MM.1S (cell line): Measurements from ENCODE around the gene RNF130.

Experiments used
- DNase-seq: peaks from one replicate; pipeline ENCODE4 v3.0.0-alpha.2; 2015
- H2AFZ ChIP-seq: fragments of 300-600 bp; sonication (generic); 2 replicates; pipeline ENCODE4 v1.6.0; 2016; ENCODE audit warnings: antibody characterized with exemption, low read length
- H3F3A ChIP-seq: fragments of 300-600 bp; sonication (generic); 2 replicates; pipeline ENCODE4 v1.6.1; 2016; ENCODE audit warnings: mild to moderate bottlenecking, antibody characterized with exemption, low read length, moderate library complexity, mixed read lengths; ENCODE audit not compliant: insufficient read depth
- H3K27ac ChIP-seq: fragments of 300-600 bp; sonication (generic); 2 replicates; pipeline ENCODE4 v1.5.1; 2016; ENCODE audit warnings: mild to moderate bottlenecking, low read length
- H3K27me3 ChIP-seq: fragments of 300-600 bp; sonication (generic); replicated peaks from 2 replicates; pipeline ENCODE4 v1.6.0; 2016; ENCODE audit warnings: low read length; ENCODE audit not compliant: insufficient read depth
- H3K36me3 ChIP-seq: fragments of 300-600 bp; sonication (generic); replicated peaks from 2 replicates; pipeline ENCODE4 v1.6.1; 2016; ENCODE audit warnings: mild to moderate bottlenecking, low read length, mixed read lengths; ENCODE audit not compliant: insufficient read depth
- H3K4me1 ChIP-seq: fragments of 300-600 bp; sonication (generic); 2 replicates; pipeline ENCODE4 v1.6.1; 2016; ENCODE audit warnings: low read length, mixed read lengths
- H3K4me2 ChIP-seq: fragments of 300-600 bp; sonication (generic); 2 replicates; pipeline ENCODE4 v1.6.0; 2016; ENCODE audit warnings: low read depth, low read length
- H3K4me3 ChIP-seq: fragments of 300-600 bp; sonication (generic); 2 replicates; pipeline ENCODE4 v1.5.1; 2016; ENCODE audit warnings: low read length, mixed read lengths
- H3K79me2 ChIP-seq: fragments of 300-600 bp; sonication (generic); 2 replicates; pipeline ENCODE4 v1.6.1; 2016; ENCODE audit warnings: mixed run types, low read length, mixed read lengths
- H3K9ac ChIP-seq: fragments of 300-600 bp; sonication (generic); 2 replicates; pipeline ENCODE4 v1.6.1; 2016; ENCODE audit warnings: low read length, mixed read lengths
- H3K9me2 ChIP-seq: fragments of 300-600 bp; sonication (generic); replicated peaks from 2 replicates; pipeline ENCODE4 v1.6.1; 2016; ENCODE audit warnings: mild to moderate bottlenecking, low read length, mixed read lengths; ENCODE audit not compliant: insufficient read depth
- H3K9me3 ChIP-seq: fragments of 300-600 bp; sonication (generic); replicated peaks from 2 replicates; pipeline ENCODE4 v1.6.1; 2016; ENCODE audit warnings: mild to moderate bottlenecking, low read length, mixed read lengths; ENCODE audit not compliant: insufficient read depth
- H4K20me1 ChIP-seq: fragments of 300-600 bp; sonication (generic); 2 replicates; pipeline ENCODE4 v1.6.1; 2016; ENCODE audit warnings: mild to moderate bottlenecking, low read length, moderate library complexity, mixed read lengths; ENCODE audit not compliant: insufficient read depth
- CTCF ChIP-seq: fragments of 300-600 bp; sonication (generic); IDR thresholded peaks from 2 replicates; pipeline ENCODE4 v1.5.1; 2016; ENCODE audit warnings: antibody characterized with exemption, low read length, mixed read lengths
- EZH2 ChIP-seq: fragments of 300-600 bp; sonication (generic); optimal IDR thresholded peaks from 2 replicates; pipeline ENCODE3; 2017; ENCODE audit warnings: low read depth, mild to moderate bottlenecking, antibody characterized with exemption, low read length, mixed read lengths
- EZH2phosphoT487 ChIP-seq: fragments of 300-600 bp; sonication (generic); IDR thresholded peaks from 2 replicates; pipeline ENCODE4 v1.6.1; 2018; ENCODE audit warnings: antibody characterized with exemption, low read length

The RNF130 gene

DNA sequence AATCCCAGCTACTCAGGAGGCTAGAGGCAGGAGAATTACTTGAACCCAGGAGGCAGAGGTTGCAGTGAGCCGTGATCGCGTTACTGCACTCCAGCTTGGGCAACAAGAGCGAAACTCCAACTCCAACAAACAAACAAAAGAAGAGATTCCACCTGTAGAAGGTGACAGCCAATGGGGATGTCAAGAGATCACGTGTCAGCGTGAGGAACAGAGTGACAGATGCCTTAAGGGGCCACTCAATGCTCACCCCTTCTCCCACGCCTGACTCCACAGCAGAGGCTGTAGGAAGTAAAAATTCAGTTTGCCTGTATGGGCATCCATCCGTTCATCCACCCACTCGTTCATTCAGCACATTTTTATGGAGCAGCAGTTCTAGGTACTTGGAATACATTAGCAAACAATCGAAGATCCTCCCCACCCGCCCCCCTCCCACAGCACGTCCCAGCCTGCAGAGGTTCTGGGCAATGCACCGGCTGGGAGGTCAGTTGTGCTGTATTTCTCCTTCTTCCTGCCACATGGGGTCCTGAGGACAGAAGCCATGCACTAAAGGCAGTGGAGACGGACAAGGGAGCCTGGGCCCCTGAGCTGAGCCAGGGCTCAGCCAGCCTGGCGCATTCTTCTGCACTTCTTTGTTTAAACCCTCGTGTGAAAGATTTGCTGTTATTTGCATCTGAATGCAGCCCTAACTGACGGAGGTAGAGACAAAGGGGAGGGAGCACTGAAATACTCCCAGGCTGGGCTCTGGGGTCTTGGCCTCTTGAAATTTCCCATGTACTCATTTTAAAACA, 11.3 kb upstream of the RNF130 start:
- 0 out of 2 replicates have a peak, but pooled peaks cover 3% of the 10 kb centered on the region for H3F3A ChIP-seq
- TF ChIP-seq CTCF (no peak), EZH2phosphoT487 (no peak)
- H3K79me2 ChIP-seq, result no peaks in the 10 kb centered on the region
- H3K27me3 ChIP-seq, result no peaks in the 10 kb centered on the region
- no peaks in the 10 kb centered on the region for H3K36me3 ChIP-seq
- H3K27ac ChIP-seq, result no peak overlapping the region
- H3K4me3 ChIP-seq, result no peak overlapping the region
- H3K9me3 ChIP-seq, result no peaks in the 10 kb centered on the region
- H2AFZ ChIP-seq, result no peak overlapping the region
- no peaks in the 10 kb centered on the region for H3K9me2 ChIP-seq
- H3K4me1 ChIP-seq, result peaks cover 31% of the 10 kb centered on the region
- no peak overlapping the region for H3K4me2 ChIP-seq
- no peaks in the 10 kb centered on the region for H4K20me1 ChIP-seq
- no peak overlapping the region for H3K9ac ChIP-seq
- DNase-seq, result no peak

DNA sequence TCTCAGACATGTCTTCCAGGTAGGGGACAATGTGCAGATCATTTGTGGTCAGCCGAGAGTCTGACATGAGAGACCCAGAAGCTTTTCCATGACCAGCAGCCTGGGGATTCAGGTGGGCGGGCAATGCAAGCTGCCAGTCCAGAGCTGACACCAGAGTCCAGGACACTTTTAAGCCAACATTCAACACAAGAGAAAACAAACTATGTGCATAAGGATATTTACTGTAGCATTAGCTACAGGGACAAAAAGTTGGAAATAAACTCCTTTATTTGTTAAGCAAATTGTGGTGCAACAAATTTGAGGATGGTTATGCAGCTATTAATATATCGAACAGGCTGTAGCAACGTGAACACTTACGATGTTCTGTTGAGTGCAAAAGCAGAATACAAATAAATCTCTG, 9.9 kb upstream of the RNF130 start:
- Histone ChIP-seq H3F3A (0 out of 2 replicates have a peak, but pooled peaks cover 3% of the 10 kb centered on the region), H3K36me3 (no peaks in the 10 kb centered on the region), H3K9me2 (no peaks in the 10 kb centered on the region)

DNA sequence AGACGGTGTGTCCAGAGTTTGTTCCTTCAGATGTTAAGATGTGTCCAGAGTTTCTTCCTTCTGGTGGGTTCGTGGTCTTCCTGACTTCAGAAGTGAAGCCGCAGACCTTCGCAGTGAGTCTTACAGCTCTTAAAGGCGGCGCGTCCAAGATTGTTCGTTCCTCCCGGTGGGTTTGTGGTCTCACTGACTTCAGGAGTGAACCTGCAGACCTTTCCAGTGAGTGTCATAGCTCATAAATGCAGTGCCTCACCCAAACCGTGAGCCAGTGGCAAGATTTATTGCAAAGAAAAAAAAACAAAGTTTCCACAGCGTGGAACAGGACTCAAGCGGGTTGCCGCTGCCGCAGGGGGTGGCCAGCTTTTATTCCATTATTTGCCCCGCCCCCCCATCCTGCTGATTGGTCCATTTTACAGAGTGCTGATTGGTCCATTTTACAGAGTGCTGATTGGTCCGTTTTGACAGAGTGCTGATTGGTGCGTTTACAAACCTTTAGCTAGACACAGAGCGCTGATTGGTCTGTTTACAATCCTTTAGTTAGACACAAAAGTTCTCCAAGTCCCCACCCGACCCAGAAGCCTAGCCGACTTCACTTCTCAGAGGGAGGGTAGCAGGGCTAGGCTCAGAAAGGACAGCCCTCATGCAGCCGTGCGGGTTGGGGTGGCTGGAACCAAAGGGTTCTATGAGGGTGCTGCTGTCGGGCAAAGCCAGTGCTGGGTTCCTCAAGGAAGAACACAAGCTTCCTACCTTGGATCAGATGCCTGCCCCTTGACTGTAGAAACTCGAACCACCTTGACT, 9.1 kb upstream of the RNF130 start:
- Histone ChIP-seq H3K9me3 (no peaks in the 10 kb centered on the region), H2AFZ (no peak overlapping the region), H3K9ac (no peak overlapping the region), H3K4me1 (peaks cover 19% of the 10 kb centered on the region), H3K4me3 (no peak overlapping the region), H4K20me1 (no peaks in the 10 kb centered on the region), H3K27me3 (no peaks in the 10 kb centered on the region), H3F3A (0 out of 2 replicates have a peak, but pooled peaks cover 3% of the 10 kb centered on the region), H3K36me3 (no peaks in the 10 kb centered on the region), H3K9me2 (no peaks in the 10 kb centered on the region), H3K79me2 (no peaks in the 10 kb centered on the region), H3K27ac (no peak overlapping the region), H3K4me2 (no peak overlapping the region)
- TF ChIP-seq EZH2 (no peak), CTCF (no peak), EZH2phosphoT487 (no peak)
- no peak for DNase-seq

More for the DNA sequence above, 9.9 kb upstream of the RNF130 start:
- Histone ChIP-seq H3K27me3 (no peaks in the 10 kb centered on the region), H3K79me2 (no peaks in the 10 kb centered on the region), H3K4me1 (peaks cover 22% of the 10 kb centered on the region), H3K9ac (no peak overlapping the region), H3K9me3 (no peaks in the 10 kb centered on the region), H2AFZ (no peak overlapping the region), H3K4me2 (no peak overlapping the region), H3K4me3 (no peak overlapping the region), H3K27ac (no peak overlapping the region), H4K20me1 (no peaks in the 10 kb centered on the region)
- no peak for DNase-seq
- TF ChIP-seq CTCF (no peak), EZH2phosphoT487 (no peak), EZH2 (no peak)
